Right lobe of liver (tissue), 6 donors: Measurements from ENCODE around the gene IMPDH1. TPM values are rescaled to one million over a fixed set of nuclear protein-coding genes. Genes with fewer than 3 reads are reported as not detected.

Experiments used
- ATAC-seq, 4 donors: fragments of 200-7000 bp; cut with Tn5 transposase; one replicate each; pipeline ENCODE4 v1.9.1; 2020; ENCODE audit warnings: mild to moderate bottlenecking in 4 of 4, moderate library complexity in 4 of 4
- DNase-seq, 3 donors: peaks; one replicate each; pipeline ENCODE4 v3.0.0-alpha.2; 2020
- H3K27ac ChIP-seq, 3 donors: fragments of 200-600 bp; one replicate each; pipeline ENCODE4 v1.8.0; 2022
- H3K27me3 ChIP-seq, 2 donors: fragments of 200-600 bp; one replicate each; pipeline ENCODE4 v1.8.0; 2022
- H3K36me3 ChIP-seq, 4 donors: fragments of 200-600 bp; sonication (generic) in 1 of 4; one replicate each; pipeline versions ENCODE4 v1.5.1 to v1.8.0; 2017 to 2022; ENCODE audit warnings: control low read depth in 1 of 4
- H3K4me1 ChIP-seq, 4 donors: fragments of 200-600 bp; sonication (generic) in 1 of 4; one replicate each; pipeline versions ENCODE4 v1.5.1 to v1.8.0; 2017 to 2022; ENCODE audit warnings: control low read depth in 1 of 4
- H3K4me3 ChIP-seq, 3 donors: fragments of 200-600 bp; one replicate each; pipeline ENCODE4 v1.8.0; 2022
- H3K9me3 ChIP-seq, 4 donors: fragments of 200-600 bp; sonication (generic) in 1 of 4; one replicate each; pipeline versions ENCODE4 v1.5.1 to v1.8.0; 2017 to 2022; ENCODE audit warnings: control low read depth in 1 of 4
- POLR2A ChIP-seq: fragments of 450-650 bp; IDR thresholded peaks from one replicate; pipeline ENCODE4 v1.6.1; 2017; ENCODE audit warnings: antibody characterized with exemption, mild to moderate bottlenecking
- WGBS: methylation state at CpG from one replicate; pipeline ENCODE4 v1.1.6; 2018; ENCODE audit warnings: low coverage, low lambda C conversion rate; ENCODE audit not compliant: insufficient coverage; ENCODE audit errors: missing lambda C conversion rate; 5-methylcytosine and 5-hydroxymethylcytosine counted together
- intact Hi-C, 2 donors: fragments of 100-400 bp; cut with DNase I; formaldehyde crosslinking; loops; one replicate each; pipeline versions ENCODE4 v1.11.2 to v1.14.1; 2022
- total RNA-seq, 6 experiments: library from RNA; depleted of rRNA in 2 of 6; stranded (reverse); fragments of >200 nt in 2 of 6; fragmentation: NEBNext Ultra II Directional in 3 of 6; extraction: Animal tissue kit (Norgen Biotek cat#: 25700) in 3 of 6; gene quantifications; one replicate each; pipeline versions ENCODE4 v1.1.0 to v1.2.4, GENCODE V29; 2016 to 2023
- TF ChIP-seq, protein P1 (sequence below), 4 donors: fragments of 200-600 bp in 3 of 4; fragments of 450-650 bp in 1 of 4; IDR thresholded peaks; one replicate each; pipeline versions ENCODE4 v1.5.1 to v1.8.0; 2016 to 2022; ENCODE audit warnings: antibody characterized with exemption in 4 of 4, mild to moderate bottlenecking in 2 of 4
- donor health status: DM: no; HTN: yes; CAD: no.
- donor health status: DM: no; HTN: no; CAD: no.
- donor health status: DM: no; HTN: no; CAD: no.
- donor health status: DM: no; HTN: yes; CAD: no.
- donor health status: DM: no; HTN: yes; CAD: no.

IMPDH1 gene
- total RNA-seq, 6 experiments from 2014 or later, result 3.0 to 9.8 (median 5.5) TPM

DNA sequence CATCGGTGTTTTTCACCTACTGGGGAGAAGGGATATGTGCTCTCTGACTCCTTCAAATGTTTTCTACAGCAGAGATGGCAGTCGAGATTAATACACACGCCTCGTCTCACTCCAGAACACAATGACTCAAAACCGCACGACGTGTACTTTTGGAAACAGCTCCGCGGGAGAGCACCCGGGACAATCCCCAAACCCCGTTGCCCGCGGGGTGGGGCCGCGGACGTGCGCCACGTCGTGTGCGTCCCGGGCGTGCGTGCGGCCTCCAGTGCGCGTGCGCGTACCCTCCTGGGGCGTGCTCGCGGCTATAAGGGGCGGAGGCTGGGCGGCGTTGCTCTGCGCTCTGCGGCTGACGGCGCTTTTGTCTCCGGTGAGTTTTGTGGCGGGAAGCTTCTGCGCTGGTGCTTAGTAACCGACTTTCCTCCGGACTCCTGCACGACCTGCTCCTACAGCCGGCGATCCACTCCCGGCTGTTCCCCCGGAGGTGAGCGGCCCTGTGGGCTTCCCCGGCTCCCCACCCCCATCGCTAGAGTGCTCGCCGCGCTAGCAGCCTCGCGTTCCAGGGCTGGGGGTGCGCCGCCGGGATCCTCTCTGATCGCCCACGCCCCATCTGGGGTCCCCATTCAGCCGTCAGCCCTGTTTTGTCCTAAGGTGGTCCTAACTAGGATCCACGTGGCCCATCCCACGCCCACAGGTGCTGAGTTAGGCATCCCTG is 45.9 kb upstream of the IMPDH1 start, which contains the start of gene HILPDA:
TSS of gene HILPDA (plus strand) at position 336 of the 712 bp plus-strand sequence. CDS start 1,391 bp downstream, outside the sequence.
- no peaks in the 10 kb centered on the region for H3K36me3 ChIP-seq
- TF ChIP-seq, protein P1, sequence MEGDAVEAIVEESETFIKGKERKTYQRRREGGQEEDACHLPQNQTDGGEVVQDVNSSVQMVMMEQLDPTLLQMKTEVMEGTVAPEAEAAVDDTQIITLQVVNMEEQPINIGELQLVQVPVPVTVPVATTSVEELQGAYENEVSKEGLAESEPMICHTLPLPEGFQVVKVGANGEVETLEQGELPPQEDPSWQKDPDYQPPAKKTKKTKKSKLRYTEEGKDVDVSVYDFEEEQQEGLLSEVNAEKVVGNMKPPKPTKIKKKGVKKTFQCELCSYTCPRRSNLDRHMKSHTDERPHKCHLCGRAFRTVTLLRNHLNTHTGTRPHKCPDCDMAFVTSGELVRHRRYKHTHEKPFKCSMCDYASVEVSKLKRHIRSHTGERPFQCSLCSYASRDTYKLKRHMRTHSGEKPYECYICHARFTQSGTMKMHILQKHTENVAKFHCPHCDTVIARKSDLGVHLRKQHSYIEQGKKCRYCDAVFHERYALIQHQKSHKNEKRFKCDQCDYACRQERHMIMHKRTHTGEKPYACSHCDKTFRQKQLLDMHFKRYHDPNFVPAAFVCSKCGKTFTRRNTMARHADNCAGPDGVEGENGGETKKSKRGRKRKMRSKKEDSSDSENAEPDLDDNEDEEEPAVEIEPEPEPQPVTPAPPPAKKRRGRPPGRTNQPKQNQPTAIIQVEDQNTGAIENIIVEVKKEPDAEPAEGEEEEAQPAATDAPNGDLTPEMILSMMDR (IDR thresholded peaks at IDR 0.05), result no peak
- TF ChIP-seq POLR2A, result peak; percentile 83
- ATAC-seq (peak; percentile 79 to 92 (median 92)), DNase-seq (peak; percentile 95 to 96 (median 95))
- 2% methylated on average over 12 of the region's 64 CpGs for whole genome bisulfite sequencing
- H3K4me1 ChIP-seq, result peaks cover 0 to 31% (median 3%) of the 10 kb centered on the region in 4 donors
- peak within 1 kb of the TSS; percentile 95 to 97 (median 95) for H3K27ac ChIP-seq
- intact Hi-C loops, result no loop called here
- H3K9me3 ChIP-seq, result no peaks in the 10 kb centered on the region
- H3K27me3 ChIP-seq, result no peaks in the 10 kb centered on the region
- peak within 1 kb of the TSS; percentile 62 to 84 (median 74) for H3K4me3 ChIP-seq

DNA sequence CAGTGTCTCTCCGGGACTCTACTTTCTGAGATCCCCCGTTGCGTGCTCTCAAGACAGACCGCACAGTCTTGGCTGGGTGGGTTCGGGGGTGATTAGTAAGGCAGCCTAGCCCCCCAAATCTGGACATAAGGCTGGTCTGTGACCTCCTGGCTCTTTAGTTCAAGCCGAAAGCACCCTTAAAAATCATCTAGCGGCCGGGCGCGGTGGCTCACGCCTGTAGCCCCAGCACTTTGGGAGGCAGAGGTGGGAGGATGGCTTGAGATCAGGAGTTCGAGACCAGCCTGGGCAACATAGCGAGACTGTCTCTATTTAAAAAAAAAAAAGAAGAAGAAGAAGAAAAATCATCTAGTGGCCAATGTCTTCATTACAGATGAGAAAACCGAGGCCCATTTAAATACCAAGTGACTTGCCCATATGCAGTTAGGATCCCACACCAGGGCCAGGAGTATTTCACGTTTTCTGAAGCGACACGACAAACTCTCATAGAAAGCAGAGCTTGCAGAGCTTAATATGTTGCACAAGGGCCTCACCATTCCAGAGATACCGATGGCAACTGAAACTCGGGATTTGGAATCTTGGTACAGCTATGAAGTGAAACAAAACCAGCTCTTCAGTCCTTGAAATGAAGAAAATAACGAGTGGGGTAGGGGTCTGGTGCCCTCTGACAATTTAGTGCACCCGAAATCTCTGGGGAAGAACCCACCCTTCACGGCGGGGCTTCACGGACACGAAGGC is 45.2 kb upstream of the IMPDH1 start:
- Histone ChIP-seq H3K36me3 (no peaks in the 10 kb centered on the region), H3K9me3 (no peaks in the 10 kb centered on the region), H3K4me3 (peak overlapping the region; percentile 62 to 84 (median 74)), H3K4me1 (peaks cover 0 to 31% (median 3%) of the 10 kb centered on the region in 4 donors), H3K27me3 (no peaks in the 10 kb centered on the region), H3K27ac (peak overlapping the region; percentile 95 to 97 (median 95))
- no peak for DNase-seq
- 40% methylated on average over 18 of the region's 25 CpGs for WGBS
- TF ChIP-seq, protein P1 (IDR thresholded peaks at IDR 0.05), result peak in 1 of 4 donors; percentile 22
- TF ChIP-seq POLR2A, result no peak
- peak in 3 of 4 donors; percentile 1 to 17 (median 14) for ATAC-seq
- intact Hi-C loops, result no loop called here

DNA sequence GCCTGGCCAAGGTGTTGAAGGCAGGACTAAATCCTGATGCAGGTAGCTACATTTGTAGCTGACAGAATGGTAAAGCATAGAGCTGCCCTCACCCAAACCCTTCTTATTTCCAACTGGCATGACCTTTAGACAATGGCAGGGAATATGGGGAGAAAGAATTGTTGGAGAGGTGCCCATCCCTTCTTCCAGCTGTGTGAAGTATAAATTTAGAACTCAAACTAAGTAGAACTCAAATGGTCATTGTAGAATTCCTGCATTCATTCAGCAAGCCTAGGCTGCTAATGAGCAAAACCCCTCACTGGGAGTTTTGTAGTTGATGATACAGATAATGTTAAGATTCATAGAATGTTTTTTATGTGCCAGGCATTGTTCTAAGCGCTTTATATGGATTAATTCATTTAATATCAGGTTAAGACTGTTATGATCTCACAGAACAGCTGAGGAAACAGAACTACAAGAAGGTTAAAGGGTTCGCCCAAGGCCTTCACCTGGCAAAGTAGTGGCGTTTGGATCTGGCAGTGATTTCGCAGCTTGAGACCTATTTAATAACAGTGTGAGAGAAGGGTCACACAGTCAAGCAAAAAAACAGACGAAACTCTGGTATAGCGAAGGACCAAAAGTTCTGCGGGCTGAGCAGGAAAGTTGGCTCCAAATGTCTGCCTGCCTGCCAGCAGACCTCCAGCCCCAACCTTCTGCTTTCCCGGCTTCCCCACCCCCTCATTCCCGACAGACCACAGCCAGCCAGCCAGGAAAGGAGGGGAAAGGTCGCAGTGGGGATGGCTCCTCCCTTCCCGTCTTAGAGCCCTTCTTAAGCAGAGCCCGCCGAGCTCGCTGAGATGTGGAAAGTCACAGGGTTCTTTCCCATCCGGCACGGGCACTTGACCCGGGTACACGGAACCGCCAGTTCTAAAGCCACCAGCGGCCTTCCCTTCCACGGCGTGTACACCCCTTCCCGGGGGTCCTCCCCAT is 44.3 kb upstream of the IMPDH1 start:
- peaks cover 0 to 27% (median 3%) of the 10 kb centered on the region in 4 donors for H3K4me1 ChIP-seq
- DNase-seq, result peak; percentile 87 to 89 (median 89)
- no peaks in the 10 kb centered on the region for H3K36me3 ChIP-seq

More for the DNA sequence above, 44.3 kb upstream of the IMPDH1 start:
- Histone ChIP-seq H3K4me3 (peak overlapping the region; percentile 62 to 84 (median 74)), H3K27ac (peak overlapping the region; percentile 95 to 97 (median 95)), H3K27me3 (no peaks in the 10 kb centered on the region), H3K9me3 (no peaks in the 10 kb centered on the region)
- intact Hi-C loops, result no loop called here
- WGBS, result 33% methylated on average over 19 of the region's 23 CpGs
- TF ChIP-seq POLR2A, result peak; percentile 29
- TF ChIP-seq, protein P1 (IDR thresholded peaks at IDR 0.05), result no peak
- peak; percentile 67 to 85 (median 81) for ATAC-seq
